ENCODE measurements around the gene PLXND1.

- TF ChIP-seq, protein P1, sequence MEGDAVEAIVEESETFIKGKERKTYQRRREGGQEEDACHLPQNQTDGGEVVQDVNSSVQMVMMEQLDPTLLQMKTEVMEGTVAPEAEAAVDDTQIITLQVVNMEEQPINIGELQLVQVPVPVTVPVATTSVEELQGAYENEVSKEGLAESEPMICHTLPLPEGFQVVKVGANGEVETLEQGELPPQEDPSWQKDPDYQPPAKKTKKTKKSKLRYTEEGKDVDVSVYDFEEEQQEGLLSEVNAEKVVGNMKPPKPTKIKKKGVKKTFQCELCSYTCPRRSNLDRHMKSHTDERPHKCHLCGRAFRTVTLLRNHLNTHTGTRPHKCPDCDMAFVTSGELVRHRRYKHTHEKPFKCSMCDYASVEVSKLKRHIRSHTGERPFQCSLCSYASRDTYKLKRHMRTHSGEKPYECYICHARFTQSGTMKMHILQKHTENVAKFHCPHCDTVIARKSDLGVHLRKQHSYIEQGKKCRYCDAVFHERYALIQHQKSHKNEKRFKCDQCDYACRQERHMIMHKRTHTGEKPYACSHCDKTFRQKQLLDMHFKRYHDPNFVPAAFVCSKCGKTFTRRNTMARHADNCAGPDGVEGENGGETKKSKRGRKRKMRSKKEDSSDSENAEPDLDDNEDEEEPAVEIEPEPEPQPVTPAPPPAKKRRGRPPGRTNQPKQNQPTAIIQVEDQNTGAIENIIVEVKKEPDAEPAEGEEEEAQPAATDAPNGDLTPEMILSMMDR (IDR thresholded peaks at IDR 0.05; ENCODE audit: poor library complexity, severe bottlenecking) = no peak
- TF ChIP-seq EZH2 (IDR thresholded peaks at IDR 0.05; ENCODE audit: borderline replicate concordance, insufficient read depth, low read length, poor library complexity, severe bottlenecking) (no peak), POLR2AphosphoS5 (IDR thresholded peaks at IDR 0.05) (no peak), EP300 (conservative IDR thresholded peaks at IDR 0.05; ENCODE audit: poor library complexity, severe bottlenecking) (no peak), SMC3 (conservative IDR thresholded peaks at IDR 0.05; ENCODE audit: poor library complexity) (no peak), TAF1 (IDR thresholded peaks at IDR 0.05; ENCODE audit: low read depth) (no peak), RAD21 (conservative IDR thresholded peaks at IDR 0.05) (no peak)
- TF ChIP-seq, protein P2, sequence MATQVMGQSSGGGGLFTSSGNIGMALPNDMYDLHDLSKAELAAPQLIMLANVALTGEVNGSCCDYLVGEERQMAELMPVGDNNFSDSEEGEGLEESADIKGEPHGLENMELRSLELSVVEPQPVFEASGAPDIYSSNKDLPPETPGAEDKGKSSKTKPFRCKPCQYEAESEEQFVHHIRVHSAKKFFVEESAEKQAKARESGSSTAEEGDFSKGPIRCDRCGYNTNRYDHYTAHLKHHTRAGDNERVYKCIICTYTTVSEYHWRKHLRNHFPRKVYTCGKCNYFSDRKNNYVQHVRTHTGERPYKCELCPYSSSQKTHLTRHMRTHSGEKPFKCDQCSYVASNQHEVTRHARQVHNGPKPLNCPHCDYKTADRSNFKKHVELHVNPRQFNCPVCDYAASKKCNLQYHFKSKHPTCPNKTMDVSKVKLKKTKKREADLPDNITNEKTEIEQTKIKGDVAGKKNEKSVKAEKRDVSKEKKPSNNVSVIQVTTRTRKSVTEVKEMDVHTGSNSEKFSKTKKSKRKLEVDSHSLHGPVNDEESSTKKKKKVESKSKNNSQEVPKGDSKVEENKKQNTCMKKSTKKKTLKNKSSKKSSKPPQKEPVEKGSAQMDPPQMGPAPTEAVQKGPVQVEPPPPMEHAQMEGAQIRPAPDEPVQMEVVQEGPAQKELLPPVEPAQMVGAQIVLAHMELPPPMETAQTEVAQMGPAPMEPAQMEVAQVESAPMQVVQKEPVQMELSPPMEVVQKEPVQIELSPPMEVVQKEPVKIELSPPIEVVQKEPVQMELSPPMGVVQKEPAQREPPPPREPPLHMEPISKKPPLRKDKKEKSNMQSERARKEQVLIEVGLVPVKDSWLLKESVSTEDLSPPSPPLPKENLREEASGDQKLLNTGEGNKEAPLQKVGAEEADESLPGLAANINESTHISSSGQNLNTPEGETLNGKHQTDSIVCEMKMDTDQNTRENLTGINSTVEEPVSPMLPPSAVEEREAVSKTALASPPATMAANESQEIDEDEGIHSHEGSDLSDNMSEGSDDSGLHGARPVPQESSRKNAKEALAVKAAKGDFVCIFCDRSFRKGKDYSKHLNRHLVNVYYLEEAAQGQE (IDR thresholded peaks at IDR 0.05; ENCODE audit: borderline replicate concordance) = no peak
These were observed 101.1 kb downstream of the PLXND1 start for GRCh38 chr3:129505341-129505740.
